ENCODE data around the gene SLC18B1.

Gene SLC18B1

GRCh38 chr6:132768051-132768517, 30.4 kb downstream of the SLC18B1 start:
- H3K9ac ChIP-seq (ENCODE audit: low read length), result no peak overlapping the region

GRCh38 chr6:132765560-132765959, 32.9 kb downstream of the SLC18B1 start:
- peaks cover 40% of the 10 kb centered on the region for H3K4me1 ChIP-seq (ENCODE audit: low read length)
- no peak overlapping the region for H3K27ac ChIP-seq (ENCODE audit: low read length)
- no peaks in the 10 kb centered on the region for H3K27me3 ChIP-seq (ENCODE audit: low read depth, low read length)
- TF ChIP-seq CTCF (IDR thresholded peaks at IDR 0.05; ENCODE audit: low read depth, low read length), result no peak
- no peak for TF ChIP-seq EZH2phosphoT487 (IDR thresholded peaks at IDR 0.05; ENCODE audit: low read depth)
- no peak overlapping the region for H3K4me3 ChIP-seq (ENCODE audit: low read length)
- H3K79me2 ChIP-seq (ENCODE audit: low read length), result no peaks in the 10 kb centered on the region
- H2AFZ ChIP-seq (ENCODE audit: low read depth, low read length), result no peak overlapping the region
- H3K36me3 ChIP-seq (replicated peaks; ENCODE audit: low read depth, low read length), result no peaks in the 10 kb centered on the region
- H3K4me2 ChIP-seq (ENCODE audit: low read length), result no peak overlapping the region
- H3K9me3 ChIP-seq (ENCODE audit: insufficient read depth, low read length), result no peaks in the 10 kb centered on the region
- H3K9ac ChIP-seq (ENCODE audit: low read length), result no peak overlapping the region
- no peaks in the 10 kb centered on the region for H4K20me1 ChIP-seq (ENCODE audit: insufficient read depth, low read length)

More at GRCh38 chr6:132768051-132768517, 30.4 kb downstream of the SLC18B1 start:
- Histone ChIP-seq H3K36me3 (replicated peaks; ENCODE audit: low read depth, low read length) (no peaks in the 10 kb centered on the region), H4K20me1 (ENCODE audit: insufficient read depth, low read length) (no peaks in the 10 kb centered on the region), H3K4me1 (ENCODE audit: low read length) (peaks cover 23% of the 10 kb centered on the region), H2AFZ (ENCODE audit: low read depth, low read length) (no peak overlapping the region), H3K27ac (ENCODE audit: low read length) (no peak overlapping the region), H3K4me2 (ENCODE audit: low read length) (peak overlapping the region; percentile 65), H3K4me3 (ENCODE audit: low read length) (0 out of 2 replicates have a peak overlapping the region, but pooled peaks have one; percentile 44), H3K9me3 (ENCODE audit: insufficient read depth, low read length) (no peaks in the 10 kb centered on the region), H3K27me3 (ENCODE audit: low read depth, low read length) (no peaks in the 10 kb centered on the region), H3K79me2 (ENCODE audit: low read length) (no peaks in the 10 kb centered on the region)
- TF ChIP-seq EZH2phosphoT487 (IDR thresholded peaks at IDR 0.05; ENCODE audit: low read depth) (no peak), CTCF (IDR thresholded peaks at IDR 0.05; ENCODE audit: low read depth, low read length) (peak; percentile 76)

- Histone ChIP-seq H3K27me3 (ENCODE audit: low read depth, low read length) (no peaks in the 10 kb centered on the region), H3K9me3 (ENCODE audit: insufficient read depth, low read length) (no peaks in the 10 kb centered on the region), H4K20me1 (ENCODE audit: insufficient read depth, low read length) (no peaks in the 10 kb centered on the region), H3K36me3 (replicated peaks; ENCODE audit: low read depth, low read length) (no peaks in the 10 kb centered on the region), H3K79me2 (ENCODE audit: low read length) (no peaks in the 10 kb centered on the region), H3K4me1 (ENCODE audit: low read length) (peaks cover 46% of the 10 kb centered on the region), H2AFZ (ENCODE audit: low read depth, low read length) (peak overlapping the region; percentile 64), H3K4me2 (ENCODE audit: low read length) (no peak overlapping the region), H3K4me3 (ENCODE audit: low read length) (no peak overlapping the region), H3K9ac (ENCODE audit: low read length) (no peak overlapping the region), H3K27ac (ENCODE audit: low read length) (no peak overlapping the region)
- TF ChIP-seq CTCF (IDR thresholded peaks at IDR 0.05; ENCODE audit: low read depth, low read length), result no peak
- no peak for TF ChIP-seq EZH2phosphoT487 (IDR thresholded peaks at IDR 0.05; ENCODE audit: low read depth)
Observed at GRCh38 chr6:132764370-132764769, 34.1 kb downstream of the SLC18B1 start.

- no peaks in the 10 kb centered on the region for H3K79me2 ChIP-seq (ENCODE audit: low read length)
- H3K9ac ChIP-seq (ENCODE audit: low read length), result peak overlapping the region; percentile 41
- no peaks in the 10 kb centered on the region for H3K27me3 ChIP-seq (ENCODE audit: low read depth, low read length)
- no peaks in the 10 kb centered on the region for H4K20me1 ChIP-seq (ENCODE audit: insufficient read depth, low read length)
- peak overlapping the region; percentile 73 for H3K4me2 ChIP-seq (ENCODE audit: low read length)
- H2AFZ ChIP-seq (ENCODE audit: low read depth, low read length), result no peak overlapping the region
- H3K4me3 ChIP-seq (ENCODE audit: low read length), result peak overlapping the region; percentile 63
- peaks cover 52% of the 10 kb centered on the region for H3K4me1 ChIP-seq (ENCODE audit: low read length)
- no peak for TF ChIP-seq CTCF (IDR thresholded peaks at IDR 0.05; ENCODE audit: low read depth, low read length)
- TF ChIP-seq EZH2phosphoT487 (IDR thresholded peaks at IDR 0.05; ENCODE audit: low read depth), result no peak
- H3K9me3 ChIP-seq (ENCODE audit: insufficient read depth, low read length), result no peaks in the 10 kb centered on the region
- no peaks in the 10 kb centered on the region for H3K36me3 ChIP-seq (replicated peaks; ENCODE audit: low read depth, low read length)
- H3K27ac ChIP-seq (ENCODE audit: low read length), result no peak overlapping the region
Observed at GRCh38 chr6:132763269-132763668, 35.2 kb downstream of the SLC18B1 start.

All from OCI-LY3 (cell line).